GF-D8 (cell line): ENCODE results near the gene SLC37A1.

ENCODE experiments used
- DNase-seq: peaks from one replicate; lab custom pipeline; 2025; lab: John Stamatoyannopoulos, UW

SLC37A1 gene

GRCh38 chr21:42545317-42545716 is 31.7 kb downstream of the SLC37A1 start:
- no peak for DNase-seq

DNA sequence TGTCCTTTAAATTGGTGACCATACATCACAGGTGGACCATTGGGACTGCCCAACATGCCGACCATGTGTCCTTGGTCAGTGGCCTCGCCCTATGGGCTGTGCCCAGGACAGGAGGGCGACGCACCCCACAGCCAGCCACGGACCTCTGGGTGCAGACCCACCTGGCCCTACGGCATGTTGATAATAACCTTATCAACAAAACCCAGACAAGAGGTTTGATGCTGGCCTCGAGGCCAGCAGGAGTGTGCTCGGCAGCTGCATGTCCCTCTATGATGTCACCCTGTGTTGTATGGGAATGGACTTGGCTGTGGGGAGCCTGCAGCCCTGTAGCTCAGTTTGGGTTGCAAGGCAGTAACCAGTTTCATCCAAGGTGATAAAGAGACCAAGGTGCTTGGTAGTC is 32.1 kb downstream of the SLC37A1 start:
- DNase-seq: no peak

- DNase-seq: no peak
Measured at GRCh38 chr21:42546433-42546832, 32.8 kb downstream of the SLC37A1 start.

DNA sequence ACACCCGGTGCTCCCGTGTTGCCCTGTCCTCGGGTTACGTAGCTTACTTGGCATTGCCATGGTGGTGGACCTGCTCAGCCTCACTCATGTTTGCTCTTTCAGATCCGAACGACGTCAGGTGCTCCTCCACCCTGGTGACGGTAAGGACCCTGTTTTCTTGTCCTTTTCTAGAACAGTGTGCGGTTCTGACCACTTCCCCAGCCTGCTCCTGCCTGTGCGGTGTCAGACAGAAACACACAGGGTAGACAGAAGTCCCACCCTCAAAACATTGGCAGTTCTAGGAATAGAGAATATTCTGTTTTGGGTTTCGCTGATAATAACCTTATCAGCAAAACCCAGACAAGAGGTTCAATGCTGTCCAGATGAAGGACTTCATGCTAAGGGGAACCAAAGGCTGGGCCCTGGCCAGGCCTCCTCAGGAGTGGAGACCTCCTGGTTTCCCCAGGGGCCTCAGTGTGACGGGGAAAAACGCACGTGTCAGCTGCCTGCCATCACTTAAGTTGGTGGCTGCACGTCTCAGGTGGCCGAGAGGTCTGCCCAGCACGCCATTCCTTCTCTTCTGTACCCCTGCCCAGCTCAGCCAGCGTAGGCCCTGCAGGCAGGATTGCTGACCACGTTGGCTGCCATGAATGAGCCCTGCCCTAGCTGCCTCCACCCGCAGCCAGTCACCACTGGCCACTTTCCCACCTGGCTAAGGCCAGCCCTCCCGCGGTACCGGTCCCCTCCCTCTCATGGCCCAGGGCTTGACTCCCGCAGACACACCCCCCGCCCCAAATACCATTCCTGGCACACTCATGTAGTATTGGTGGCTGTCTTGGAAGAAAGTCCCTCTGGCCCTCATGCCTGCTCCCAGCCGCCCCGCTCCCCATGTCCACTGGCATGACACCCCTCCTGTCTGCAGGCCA is 33.6 kb downstream of the SLC37A1 start:
- no peak for DNase-seq

DNA sequence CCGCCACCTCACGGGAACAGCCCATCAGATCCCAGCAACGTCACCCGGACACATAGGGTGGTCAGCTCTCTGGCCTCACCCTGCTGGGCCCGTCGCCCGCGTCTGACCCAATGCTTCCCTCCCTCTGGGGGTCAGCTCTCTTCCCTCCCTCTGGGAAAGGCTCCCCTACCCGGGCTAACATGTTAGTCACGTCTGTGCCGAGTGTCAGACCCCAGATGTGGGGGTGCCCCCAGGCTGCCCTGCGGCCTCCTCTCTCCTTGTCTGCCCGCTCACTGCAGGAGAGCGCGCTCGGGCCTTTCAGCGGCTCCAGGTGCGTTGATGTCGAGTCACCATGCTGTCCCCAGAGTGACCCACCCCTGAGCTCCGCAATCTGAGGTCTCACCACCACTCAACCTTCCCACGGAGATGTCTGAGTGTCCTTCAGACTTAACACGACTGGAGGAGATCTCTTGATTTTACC is 34.3 kb downstream of the SLC37A1 start:
- DNase-seq: no peak

DNA sequence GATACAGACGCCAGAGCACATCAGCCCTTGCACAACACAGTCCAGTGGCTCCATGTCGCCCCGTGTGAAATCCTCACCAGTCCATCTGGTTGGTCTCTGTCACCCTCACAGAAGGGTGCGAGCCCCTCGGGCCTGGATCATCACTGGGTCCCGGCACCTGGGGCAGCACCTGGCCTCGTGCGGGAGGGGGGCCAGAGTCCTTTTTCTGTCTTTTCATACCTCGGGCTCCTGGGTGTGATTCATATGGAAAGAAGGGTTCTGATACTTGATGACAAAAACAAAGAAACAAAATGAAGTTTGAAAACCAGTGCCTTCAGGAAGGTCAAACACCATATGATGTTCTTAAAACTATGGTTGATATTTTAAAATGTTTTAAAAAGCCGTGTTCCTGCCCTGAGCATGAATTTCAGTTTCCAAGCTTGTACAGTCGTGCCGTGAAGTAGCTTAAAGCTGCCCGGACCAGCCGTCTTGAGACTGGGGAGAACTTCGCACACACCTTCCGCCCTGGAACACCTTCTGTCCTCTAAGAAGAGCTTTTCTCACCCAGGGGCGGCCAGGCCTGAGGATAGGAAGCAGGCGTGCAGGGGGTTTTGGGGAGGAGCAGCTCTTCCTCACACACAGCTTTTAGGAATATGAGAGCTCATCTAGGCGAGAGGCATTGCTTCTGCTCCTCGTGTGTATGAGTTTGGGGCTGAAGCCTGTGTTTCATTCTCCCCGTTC is 35.2 kb downstream of the SLC37A1 start:
- DNase-seq: no peak

- DNase-seq: no peak
Measured at GRCh38 chr21:42550817-42551216, 37.2 kb downstream of the SLC37A1 start.

GRCh38 chr21:42552407-42553336 is 39.0 kb downstream of the SLC37A1 start:
- no peak for DNase-seq

DNA sequence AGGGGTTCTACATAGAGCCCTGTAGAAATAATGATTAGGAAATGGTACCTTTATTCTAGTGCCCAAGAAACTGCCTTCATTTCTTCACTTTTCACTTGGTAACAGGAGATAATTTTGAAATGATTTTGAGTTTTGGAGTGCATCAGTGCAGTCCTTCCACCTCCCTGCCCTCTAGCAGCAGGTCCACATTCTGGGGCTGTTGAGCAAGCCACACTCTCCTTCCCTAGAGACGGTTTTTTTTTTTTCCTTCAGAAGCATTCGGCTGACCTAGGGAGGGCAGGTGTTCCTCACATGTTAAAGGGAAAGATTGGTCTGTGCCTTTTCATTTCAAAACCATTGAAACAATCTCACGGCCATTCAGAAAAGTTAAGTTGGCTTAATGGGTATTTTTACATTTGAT is 39.8 kb downstream of the SLC37A1 start:
- DNase-seq: no peak

GRCh38 chr21:42554251-42554961 is 40.8 kb downstream of the SLC37A1 start:
- no peak for DNase-seq

DNA sequence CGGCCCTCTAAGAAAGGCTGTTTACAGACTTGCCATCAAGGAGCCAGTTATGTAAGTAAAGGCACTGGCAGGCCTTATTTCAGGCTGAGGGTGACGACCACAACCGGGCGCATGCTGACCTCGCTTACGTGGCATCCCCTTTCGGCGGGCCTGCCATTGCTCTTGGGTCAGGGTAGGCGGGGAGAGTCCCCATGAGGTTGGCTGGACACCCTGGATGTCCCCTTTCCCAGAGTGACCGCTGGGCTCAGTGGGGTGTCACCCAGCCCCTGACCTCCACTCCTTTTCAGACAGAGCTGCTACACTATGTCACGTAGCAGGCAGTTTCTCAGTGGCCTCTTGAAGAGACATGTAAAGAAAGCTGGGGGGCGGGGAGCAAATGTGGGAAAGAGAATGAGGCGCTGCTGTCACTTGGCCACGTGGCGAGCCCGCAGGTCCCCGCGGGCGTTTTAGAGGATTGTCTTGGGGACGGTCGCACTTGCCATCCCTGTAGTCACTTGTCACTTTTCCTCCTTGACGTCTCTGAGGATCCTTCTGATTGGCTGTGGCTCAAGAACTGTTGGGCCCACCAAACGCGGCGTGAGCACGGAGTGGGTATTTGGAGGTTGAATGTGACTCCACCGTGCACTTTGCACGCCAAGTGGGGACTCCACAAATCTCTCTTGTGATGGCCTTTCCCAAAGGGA is 42.2 kb downstream of the SLC37A1 start:
- no peak for DNase-seq

DNA sequence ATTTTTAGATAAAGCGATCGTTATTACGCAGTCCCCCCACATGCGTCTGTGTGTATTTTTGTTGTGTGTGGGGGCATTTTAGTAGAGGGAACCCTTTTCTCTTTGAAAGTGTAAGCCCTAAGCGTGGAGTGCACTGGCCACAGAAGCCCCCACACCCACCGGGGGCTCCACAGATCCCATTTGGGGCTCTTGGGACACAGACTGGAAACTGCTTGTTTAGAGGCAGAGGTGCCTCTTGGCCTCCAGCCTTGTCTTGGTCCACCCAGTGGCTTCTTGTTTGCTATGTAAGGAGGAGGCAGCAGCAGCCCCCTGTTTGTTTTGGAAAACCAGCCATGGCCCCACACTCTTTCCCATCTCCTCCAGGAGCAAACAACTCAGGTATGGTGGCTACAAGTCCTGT is 42.8 kb downstream of the SLC37A1 start:
- DNase-seq: no peak

DNA sequence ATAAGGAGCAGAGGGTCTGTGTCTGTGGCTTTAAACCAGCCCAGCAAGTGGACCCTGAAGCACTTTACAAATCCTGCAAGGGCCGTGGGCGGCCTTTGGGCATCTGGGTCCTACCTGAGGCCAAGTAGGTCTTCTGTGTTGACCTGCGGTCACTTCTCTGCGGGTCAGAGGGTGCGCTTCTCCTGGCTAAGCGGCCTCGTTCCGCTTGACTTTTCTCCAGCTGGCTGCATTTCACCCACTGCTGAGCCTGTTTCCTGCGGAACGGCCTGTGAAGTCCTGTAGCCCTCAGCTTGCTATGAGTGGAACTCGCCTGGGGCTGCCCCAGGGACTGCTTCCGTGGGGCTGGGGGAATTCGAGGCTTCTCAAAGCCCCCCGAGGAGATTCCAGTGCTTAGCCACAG is 43.3 kb downstream of the SLC37A1 start:
- no peak for DNase-seq

DNA sequence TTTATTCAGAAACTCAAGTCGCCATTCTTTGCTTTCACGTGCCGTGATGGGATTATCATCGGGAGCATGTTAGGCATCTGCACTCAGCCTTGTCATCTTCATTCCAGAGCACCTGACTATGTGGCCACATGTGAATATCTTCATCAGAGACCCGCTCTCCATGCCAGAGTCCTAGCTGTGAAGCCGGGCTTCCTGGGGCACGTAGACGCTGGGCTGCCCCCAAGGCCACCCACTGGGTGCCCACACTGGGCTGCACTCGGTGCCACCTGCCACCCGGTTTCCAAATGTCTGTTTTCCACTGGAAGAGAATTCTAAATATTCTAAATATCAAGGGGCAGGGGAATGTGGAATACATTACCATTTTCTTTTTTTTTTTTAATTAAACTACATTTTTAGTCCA is 43.8 kb downstream of the SLC37A1 start:
- no peak for DNase-seq

GRCh38 chr21:42558368-42558767 is 44.7 kb downstream of the SLC37A1 start:
- no peak for DNase-seq

DNA sequence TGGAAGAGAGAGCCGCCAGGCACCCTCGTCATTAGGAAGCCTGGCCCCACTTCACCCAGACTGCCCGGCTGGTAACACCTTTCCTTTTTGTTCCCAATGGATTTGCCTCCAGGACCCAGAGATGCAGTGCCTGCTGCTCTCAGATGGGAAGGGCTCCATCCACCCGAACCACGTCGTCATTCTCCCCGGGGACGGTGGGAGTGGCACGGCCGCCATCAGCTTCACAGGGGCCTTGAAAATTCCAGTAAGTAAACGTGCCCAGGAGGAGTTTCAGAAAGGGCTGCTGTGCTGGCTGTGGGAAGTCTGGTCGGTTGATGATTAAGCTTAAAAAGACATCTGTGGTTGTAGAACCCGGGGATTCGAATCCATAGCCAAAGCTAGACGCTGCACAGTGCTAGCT is 45.2 kb downstream of the SLC37A1 start:
- no peak for DNase-seq

- DNase-seq: no peak
Measured at GRCh38 chr21:42559326-42559725, 45.7 kb downstream of the SLC37A1 start.

- no peak for DNase-seq
Measured at GRCh38 chr21:42560517-42561179, 47.0 kb downstream of the SLC37A1 start.

DNA sequence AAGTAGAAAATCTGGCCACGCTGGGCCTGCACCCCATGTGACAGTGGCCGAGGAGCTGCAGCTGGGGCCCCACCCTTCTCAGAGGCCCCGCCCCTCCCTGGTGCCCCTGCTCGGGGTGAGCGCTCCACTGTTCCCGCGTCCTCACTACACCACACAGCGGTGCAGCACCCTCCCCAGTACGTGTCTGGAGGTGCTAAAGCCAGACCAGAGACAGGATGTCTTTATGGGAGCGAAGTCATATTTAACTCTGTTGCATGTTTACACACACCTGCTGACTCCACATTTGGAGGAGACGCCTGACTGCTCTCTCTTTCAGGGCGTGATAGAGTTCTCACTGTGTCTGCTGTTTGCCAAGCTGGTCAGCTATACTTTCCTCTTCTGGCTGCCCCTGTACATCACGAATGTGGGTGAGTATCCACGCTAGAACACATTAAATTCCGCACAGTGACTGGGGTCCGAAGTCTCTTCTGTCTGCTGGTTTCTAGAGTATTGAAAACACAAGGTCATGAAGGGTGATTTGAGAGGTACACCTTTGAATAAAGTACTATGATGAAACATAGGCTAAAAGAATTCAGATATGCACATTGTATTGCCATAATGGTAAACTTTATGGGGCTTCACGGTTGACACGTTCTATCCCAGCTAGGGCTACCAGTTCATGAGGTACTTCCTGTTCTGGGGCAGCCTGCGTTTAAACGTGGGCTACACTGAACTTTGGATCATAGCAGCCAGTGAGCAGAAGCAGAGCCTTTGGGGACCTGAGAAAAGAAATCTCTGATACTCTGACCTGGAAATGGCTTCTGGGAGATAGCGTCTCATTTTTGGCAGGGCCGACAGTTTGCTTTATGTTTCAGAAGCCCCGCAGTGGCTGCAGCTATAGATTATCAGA is 48.4 kb downstream of the SLC37A1 start:
- DNase-seq: no peak
